Endothelial cell of umbilical vein (primary cell): ENCODE results near the gene SLC44A5. TPM values are rescaled to one million over a fixed set of nuclear protein-coding genes. Genes with fewer than 3 reads are reported as not detected.

ENCODE experiments used
- BruUV-seq: library from RNA; stranded (reverse); fragments of 400-500 nt; replicated peaks from 2 replicates; lab custom pipeline; 2021; lab: Mats Ljungman, UMichigan
- CTCF ChIA-PET: fragments of 300-600, 350-600 bp; sonication (Branson Sonifier 250); formaldehyde crosslinking; loops from one replicate; lab custom pipeline; 2021; ENCODE audit warnings: antibody characterized with exemption, inconsistent platforms; lab: Charles Lee
- POLR2A ChIA-PET: fragments of 300-600, 350-600 bp; sonication (Branson Sonifier 250); formaldehyde crosslinking; loops from one replicate; lab custom pipeline; 2021; ENCODE audit warnings: antibody characterized with exemption, inconsistent platforms; lab: Charles Lee
- DNase-seq: peaks from one replicate; pipeline ENCODE4 v3.0.0-alpha.2; 2011; ENCODE audit warnings: low read depth, low spot score
- FAIRE-seq: peaks from 2 replicates; lab custom pipeline; 2011; peaks lifted over from hg19 to GRCh38; lab: Jason Lieb, UNC
- H2AFZ ChIP-seq: 2 replicates; pipeline ENCODE4 v1.6.0; 2012; ENCODE audit warnings: low read depth, low read length, control low read depth, inconsistent platforms
- H3K27ac ChIP-seq: 2 replicates; pipeline ENCODE4 v1.5.1; 2011; ENCODE audit warnings: low read depth, mild to moderate bottlenecking, control low read depth, low read length, moderate library complexity; ENCODE audit not compliant: insufficient read depth
- H3K27me3 ChIP-seq, 2 experiments: 2 replicates each; pipeline versions ENCODE4 v1.6.0 to v1.6.1; 2011; ENCODE audit warnings: low read length in 2 of 2, mixed read lengths in 1 of 2; ENCODE audit not compliant: control insufficient read depth in 2 of 2, insufficient read depth in 2 of 2
- H3K36me3 ChIP-seq, 2 experiments: 2 replicates in 1 of 2; 3 replicates in 1 of 2; pipeline ENCODE4 v1.5.1; 2011; ENCODE audit warnings: low read length in 2 of 2, mild to moderate bottlenecking in 1 of 2, moderate library complexity in 1 of 2; ENCODE audit not compliant: control insufficient read depth in 2 of 2, insufficient read depth in 2 of 2; ENCODE audit errors: extremely low read depth in 1 of 2
- H3K4me1 ChIP-seq: 3 replicates; pipeline ENCODE4 v1.5.1; 2011; ENCODE audit warnings: mild to moderate bottlenecking, low read length; ENCODE audit not compliant: control insufficient read depth, insufficient read depth; ENCODE audit errors: extremely low read depth
- H3K4me2 ChIP-seq: 2 replicates; pipeline ENCODE4 v1.6.1; 2011; ENCODE audit warnings: low read length, control low read depth, mixed read lengths; ENCODE audit not compliant: insufficient read depth
- H3K4me3 ChIP-seq, 3 experiments: fragments of 200-600 bp in 1 of 3; sonication (generic), shearing (Covaris generic) in 1 of 3; replicated peaks in 1 of 3; 2 replicates each; pipeline ENCODE4 v1.5.1; 2011 to 2016; ENCODE audit warnings: control low read depth in 3 of 3, low read length in 3 of 3, mild to moderate bottlenecking in 2 of 3, inconsistent platforms in 1 of 3, low read depth in 1 of 3, moderate library complexity in 1 of 3; ENCODE audit not compliant: insufficient read depth in 1 of 3
- H3K79me2 ChIP-seq: 2 replicates; pipeline ENCODE4 v1.6.0; 2012; ENCODE audit warnings: low read length, inconsistent platforms; ENCODE audit not compliant: control insufficient read depth, insufficient read depth
- H3K9ac ChIP-seq: replicated peaks from 2 replicates; pipeline ENCODE3; 2011; ENCODE audit warnings: low read length, control low read depth; ENCODE audit not compliant: insufficient read depth; ENCODE audit errors: extremely low read depth
- H3K9me1 ChIP-seq: replicated peaks from 3 replicates; pipeline ENCODE4 v1.6.0; 2011; ENCODE audit warnings: mild to moderate bottlenecking, low read length; ENCODE audit not compliant: control insufficient read depth, insufficient read depth; ENCODE audit errors: extremely low read depth
- H3K9me3 ChIP-seq: replicated peaks from 2 replicates; pipeline ENCODE4 v1.5.1; 2012; ENCODE audit warnings: low read length, inconsistent platforms; ENCODE audit not compliant: control insufficient read depth, insufficient read depth
- H4K20me1 ChIP-seq: replicated peaks from 2 replicates; pipeline ENCODE3; 2011; ENCODE audit warnings: mild to moderate bottlenecking, low read length; ENCODE audit not compliant: control insufficient read depth, insufficient read depth; ENCODE audit errors: extremely low read depth
- CTCF ChIP-seq, 2 donors: IDR thresholded peaks; 1 replicate in 1 of 2; 2 replicates in 1 of 2; pipeline ENCODE4 v1.5.1; 2011; ENCODE audit warnings: low read length in 2 of 2, mild to moderate bottlenecking in 2 of 2, moderate library complexity in 2 of 2, control low read depth in 1 of 2, inconsistent platforms in 1 of 2, low read depth in 1 of 2; ENCODE audit not compliant: insufficient read depth in 1 of 2; ENCODE audit errors: extremely low read depth in 1 of 2
- EZH2 ChIP-seq: IDR thresholded peaks from 2 replicates; pipeline ENCODE4 v1.6.1; 2012; ENCODE audit warnings: borderline replicate concordance, low read depth, mild to moderate bottlenecking, moderate library complexity, low read length, inconsistent platforms; ENCODE audit not compliant: severe bottlenecking
- FOS ChIP-seq: IDR thresholded peaks from 2 replicates; pipeline ENCODE4 v1.6.1; 2011; ENCODE audit warnings: mild to moderate bottlenecking, low read length, moderate library complexity, borderline replicate concordance; ENCODE audit not compliant: insufficient read depth
- GATA2 ChIP-seq: IDR thresholded peaks from 2 replicates; pipeline ENCODE4 v1.7.0; 2011; ENCODE audit warnings: low read depth, mild to moderate bottlenecking, moderate library complexity, mixed read lengths, low read length; ENCODE audit not compliant: insufficient read length, insufficient read depth
- JUN ChIP-seq: IDR thresholded peaks from 2 replicates; pipeline ENCODE4 v1.6.1; 2011; ENCODE audit warnings: borderline replicate concordance, low read depth; ENCODE audit not compliant: insufficient read length, insufficient read depth
- MAX ChIP-seq: IDR thresholded peaks from 2 replicates; pipeline ENCODE4 v1.6.1; 2011; ENCODE audit not compliant: insufficient read depth, insufficient read length
- MYC ChIP-seq: IDR thresholded peaks from one replicate; pipeline ENCODE4 v1.6.1; 2011; ENCODE audit warnings: mild to moderate bottlenecking, low read depth, low read length
- POLR2A ChIP-seq: IDR thresholded peaks from 2 replicates; pipeline ENCODE4 v1.6.1; 2012; ENCODE audit warnings: low read depth, mild to moderate bottlenecking, control low read depth, low read length
- POLR2AphosphoS5 ChIP-seq: IDR thresholded peaks from 2 replicates; pipeline ENCODE4 v1.6.1; 2012; ENCODE audit warnings: low read depth, mild to moderate bottlenecking, control low read depth, low read length, moderate library complexity; ENCODE audit not compliant: insufficient read depth
- dilution Hi-C: fragments of 300-500 bp; cut with MboI; formaldehyde crosslinking; loops from one replicate; pipeline ENCODE4 v1.15.0; 2019; ENCODE audit warnings: low sequenced_read_pairs; ENCODE audit not compliant: extremely low pct_ligation_motif_present
- intact Hi-C: fragments of 100-400 bp; cut with micrococcal nuclease; formaldehyde crosslinking; loops from one replicate; pipeline ENCODE4 v1.10.0; 2022
- polyA plus RNA-seq, 4 experiments: library from polyadenylated mRNA; depleted of rRNA in 3 of 4; stranded (reverse) in 3 of 4; unstranded in 1 of 4; fragments of >200 nt; gene quantifications; 2 replicates each; pipeline versions ENCODE4 v1.2.1 to v1.2.3, GENCODE V29; 2011 to 2012; ENCODE audit warnings: missing spikeins in 1 of 4
- total RNA-seq: library from RNA; stranded (reverse); gene quantifications from 2 replicates; pipeline ENCODE4 v1.2.3, GENCODE V29; 2021

The SLC44A5 gene
- total and polyA plus RNA-seq, 2 donors (not counting 3 experiments of a cell fraction or from before 2014, with no cell fraction given), result 1.6 to 3.2 TPM

- H3K4me1 ChIP-seq, result peaks cover 29% of the 10 kb centered on the region
- FAIRE-seq (peak; percentile 77), DNase-seq (peak; percentile 93)
- intact Hi-C loops, result loop anchor here (1.0 to 5.0 kb wide), 4 partner anchors 11 to 255 kb away; no protein-coding TSS in a partner anchor
- ChIA-PET POLR2A (no interaction called here), CTCF (interaction anchor here (1.2 to 2.6 kb wide), 3 partner anchors 39 to 256 kb away, joined by 4 to 10 read pairs (median 6); no protein-coding TSS in a partner anchor)
- no peaks in the 10 kb centered on the region for H3K9me3 ChIP-seq
- no peaks in the 10 kb centered on the region for H3K27me3 ChIP-seq
- H3K9ac ChIP-seq, result peak overlapping the region; percentile 54
- no peaks in the 10 kb centered on the region for H3K36me3 ChIP-seq
- no peaks in the 10 kb centered on the region for H3K79me2 ChIP-seq
- BruUV-seq, result TSS peak; percentile 19
- H3K4me2 ChIP-seq, result peak overlapping the region; percentile 78
- no peaks in the 10 kb centered on the region for H4K20me1 ChIP-seq
- peak overlapping the region; percentile 67 for H2AFZ ChIP-seq
- dilution Hi-C loops, result no loop called here
- TF ChIP-seq FOS, result peak; percentile 83
- TF ChIP-seq CTCF (IDR thresholded peaks at IDR 0.05; ENCODE audit: extremely low read depth in 1 of 2, insufficient read depth in 1 of 2, low read depth in 1 of 2, low read length in 2 of 2), result no peak
- TF ChIP-seq MYC, result no peak
- TF ChIP-seq POLR2AphosphoS5, result peak; percentile 30
- TF ChIP-seq GATA2, result peak; percentile 89
- TF ChIP-seq JUN, result peak; percentile 56
- no peak for TF ChIP-seq EZH2
- TF ChIP-seq POLR2A, result peak; percentile 26
- no peak for TF ChIP-seq MAX
- H3K9me1 ChIP-seq, result no peaks in the 10 kb centered on the region
- H3K27ac ChIP-seq, result peak overlapping the region; percentile 77
- H3K4me3 ChIP-seq, result peak overlapping the region in 1 of 3 experiments; percentile 28
Observed at GRCh38 chr1:75522389-75522788, 88.5 kb downstream of the SLC44A5 start.
